HEK293 (cell line): ENCODE data around the gene IL22RA1.

ENCODE experiments used
- MYNN ChIP-seq: fragments of 450-650 bp; formaldehyde crosslinking; IDR thresholded peaks from 2 replicates; pipeline ENCODE4 v1.5.1; 2016; ENCODE audit warnings: missing biosample characterization, missing genetic modification characterization, borderline replicate concordance
- REST ChIP-seq: fragments of 450-650 bp; formaldehyde crosslinking; IDR thresholded peaks from 2 replicates; pipeline ENCODE4 v1.5.1; 2016; ENCODE audit warnings: missing biosample characterization, missing genetic modification characterization
- YY1 ChIP-seq: fragments of 450-650 bp; formaldehyde crosslinking; IDR thresholded peaks from 2 replicates; pipeline ENCODE4 v1.5.1; 2018; ENCODE audit warnings: missing biosample characterization, missing genetic modification characterization
- ZBTB21 ChIP-seq: fragments of 450-650 bp; formaldehyde crosslinking; IDR thresholded peaks from 2 replicates; pipeline ENCODE4 v1.5.1; 2017; ENCODE audit warnings: missing biosample characterization, missing genetic modification characterization
- ZBTB7A ChIP-seq: fragments of 450-650 bp; formaldehyde crosslinking; IDR thresholded peaks from 2 replicates; pipeline ENCODE4 v1.5.1; 2016; ENCODE audit warnings: low read depth, missing biosample characterization, missing genetic modification characterization
- ZIC2 ChIP-seq: fragments of 450-650 bp; formaldehyde crosslinking; IDR thresholded peaks from 2 replicates; pipeline ENCODE4 v1.5.1; 2016; ENCODE audit warnings: missing biosample characterization, missing genetic modification characterization
- ZNF138 ChIP-seq: fragments of 450-650 bp; formaldehyde crosslinking; IDR thresholded peaks from 2 replicates; pipeline ENCODE4 v1.5.1; 2016; ENCODE audit warnings: missing biosample characterization, missing genetic modification characterization, borderline replicate concordance
- ZNF558 ChIP-seq: fragments of 450-650 bp; formaldehyde crosslinking; IDR thresholded peaks from 2 replicates; pipeline ENCODE4 v1.5.1; 2016; ENCODE audit warnings: missing biosample characterization, missing genetic modification characterization
- ZNF610 ChIP-seq: fragments of 450-650 bp; formaldehyde crosslinking; IDR thresholded peaks from 2 replicates; pipeline ENCODE4 v1.5.1; 2016; ENCODE audit warnings: missing biosample characterization, missing genetic modification characterization, borderline replicate concordance
- TF ChIP-seq, protein P1 (sequence below): fragments of 450-650 bp; formaldehyde crosslinking; IDR thresholded peaks from 2 replicates; pipeline ENCODE4 v1.5.1; 2016; ENCODE audit warnings: missing biosample characterization, missing genetic modification characterization
- TF ChIP-seq, protein P2 (sequence below): fragments of 450-650 bp; formaldehyde crosslinking; IDR thresholded peaks from 2 replicates; pipeline ENCODE4 v1.5.1; 2016; ENCODE audit warnings: missing biosample characterization, missing genetic modification characterization
- TF ChIP-seq, protein P3 (sequence below): fragments of 450-650 bp; formaldehyde crosslinking; IDR thresholded peaks from 2 replicates; pipeline ENCODE4 v1.5.1; 2016; ENCODE audit warnings: missing biosample characterization, missing genetic modification characterization

DNA sequence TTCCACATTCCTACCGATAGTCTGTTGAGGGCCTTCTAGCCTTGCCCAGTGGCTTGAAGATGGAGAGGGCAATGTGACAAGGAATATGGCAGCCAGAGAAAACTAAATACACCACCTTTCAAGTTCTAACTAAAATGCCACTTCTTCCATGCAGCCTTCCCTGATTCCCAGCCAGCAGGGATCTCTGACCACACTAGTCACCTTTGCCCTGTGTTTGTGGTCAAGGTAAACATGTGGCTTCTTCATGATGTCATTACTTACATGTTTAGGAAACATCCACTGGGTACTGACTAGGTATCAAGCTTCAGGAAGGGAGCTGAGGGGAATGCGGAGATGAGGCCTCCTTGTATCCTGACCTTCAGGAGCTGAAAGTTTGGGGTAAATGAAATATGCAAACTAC, 22.6 kb upstream of the IL22RA1 start:
- TF ChIP-seq ZIC2 (tag by site-specific recombination), result no peak
- no peak for TF ChIP-seq ZBTB21 (tag by site-specific recombination)
- TF ChIP-seq ZNF610 (tag by site-specific recombination), result no peak
- TF ChIP-seq, protein P1, sequence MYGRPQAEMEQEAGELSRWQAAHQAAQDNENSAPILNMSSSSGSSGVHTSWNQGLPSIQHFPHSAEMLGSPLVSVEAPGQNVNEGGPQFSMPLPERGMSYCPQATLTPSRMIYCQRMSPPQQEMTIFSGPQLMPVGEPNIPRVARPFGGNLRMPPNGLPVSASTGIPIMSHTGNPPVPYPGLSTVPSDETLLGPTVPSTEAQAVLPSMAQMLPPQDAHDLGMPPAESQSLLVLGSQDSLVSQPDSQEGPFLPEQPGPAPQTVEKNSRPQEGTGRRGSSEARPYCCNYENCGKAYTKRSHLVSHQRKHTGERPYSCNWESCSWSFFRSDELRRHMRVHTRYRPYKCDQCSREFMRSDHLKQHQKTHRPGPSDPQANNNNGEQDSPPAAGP (tag by site-specific recombination), result no peak
- TF ChIP-seq, protein P2, sequence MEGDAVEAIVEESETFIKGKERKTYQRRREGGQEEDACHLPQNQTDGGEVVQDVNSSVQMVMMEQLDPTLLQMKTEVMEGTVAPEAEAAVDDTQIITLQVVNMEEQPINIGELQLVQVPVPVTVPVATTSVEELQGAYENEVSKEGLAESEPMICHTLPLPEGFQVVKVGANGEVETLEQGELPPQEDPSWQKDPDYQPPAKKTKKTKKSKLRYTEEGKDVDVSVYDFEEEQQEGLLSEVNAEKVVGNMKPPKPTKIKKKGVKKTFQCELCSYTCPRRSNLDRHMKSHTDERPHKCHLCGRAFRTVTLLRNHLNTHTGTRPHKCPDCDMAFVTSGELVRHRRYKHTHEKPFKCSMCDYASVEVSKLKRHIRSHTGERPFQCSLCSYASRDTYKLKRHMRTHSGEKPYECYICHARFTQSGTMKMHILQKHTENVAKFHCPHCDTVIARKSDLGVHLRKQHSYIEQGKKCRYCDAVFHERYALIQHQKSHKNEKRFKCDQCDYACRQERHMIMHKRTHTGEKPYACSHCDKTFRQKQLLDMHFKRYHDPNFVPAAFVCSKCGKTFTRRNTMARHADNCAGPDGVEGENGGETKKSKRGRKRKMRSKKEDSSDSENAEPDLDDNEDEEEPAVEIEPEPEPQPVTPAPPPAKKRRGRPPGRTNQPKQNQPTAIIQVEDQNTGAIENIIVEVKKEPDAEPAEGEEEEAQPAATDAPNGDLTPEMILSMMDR, result no peak
- no peak for TF ChIP-seq YY1 (tag by site-specific recombination)
- TF ChIP-seq REST (tag by site-specific recombination), result no peak
- no peak for TF ChIP-seq ZBTB7A (tag by site-specific recombination)
- TF ChIP-seq MYNN, result no peak
- TF ChIP-seq ZNF138 (tag by site-specific recombination), result no peak
- no peak for TF ChIP-seq ZNF558
- TF ChIP-seq, protein P3, sequence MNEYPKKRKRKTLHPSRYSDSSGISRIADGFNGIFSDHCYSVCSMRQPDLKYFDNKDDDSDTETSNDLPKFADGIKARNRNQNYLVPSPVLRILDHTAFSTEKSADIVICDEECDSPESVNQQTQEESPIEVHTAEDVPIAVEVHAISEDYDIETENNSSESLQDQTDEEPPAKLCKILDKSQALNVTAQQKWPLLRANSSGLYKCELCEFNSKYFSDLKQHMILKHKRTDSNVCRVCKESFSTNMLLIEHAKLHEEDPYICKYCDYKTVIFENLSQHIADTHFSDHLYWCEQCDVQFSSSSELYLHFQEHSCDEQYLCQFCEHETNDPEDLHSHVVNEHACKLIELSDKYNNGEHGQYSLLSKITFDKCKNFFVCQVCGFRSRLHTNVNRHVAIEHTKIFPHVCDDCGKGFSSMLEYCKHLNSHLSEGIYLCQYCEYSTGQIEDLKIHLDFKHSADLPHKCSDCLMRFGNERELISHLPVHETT (tag by site-specific recombination), result no peak
